A673 (cell line): Measurements from ENCODE around the gene TTC33.

Experiments used
- CTCF ChIP-seq: fragments of 300-800, 200-600 bp; sonication (generic); conservative IDR thresholded peaks from 2 replicates; pipeline ENCODE4 v1.5.1; 2017; ENCODE audit warnings: low read depth, mild to moderate bottlenecking, antibody characterized with exemption, low read length, moderate library complexity, mixed read lengths
- EZH2 ChIP-seq: fragments of 200-600 bp; sonication (generic); IDR thresholded peaks from 2 replicates; pipeline ENCODE4 v1.6.1; 2017; ENCODE audit warnings: borderline replicate concordance, low read depth, mild to moderate bottlenecking, mixed read lengths, antibody characterized with exemption, low read length; ENCODE audit not compliant: poor library complexity, severe bottlenecking

GRCh38 chr5:40775085-40775845 is 19.5 kb upstream of the TTC33 start:
- no peak for TF ChIP-seq CTCF
- TF ChIP-seq EZH2, result no peak
